ENCODE measurements around the gene SLC16A8. TPM values are rescaled to one million over a fixed set of nuclear protein-coding genes. Genes with fewer than 3 reads are reported as not detected.

Gene SLC16A8
- polyA plus RNA-seq, 1 donor (not counting 4 experiments of a cell fraction or from before 2014, with no cell fraction given) = not detected

DNA sequence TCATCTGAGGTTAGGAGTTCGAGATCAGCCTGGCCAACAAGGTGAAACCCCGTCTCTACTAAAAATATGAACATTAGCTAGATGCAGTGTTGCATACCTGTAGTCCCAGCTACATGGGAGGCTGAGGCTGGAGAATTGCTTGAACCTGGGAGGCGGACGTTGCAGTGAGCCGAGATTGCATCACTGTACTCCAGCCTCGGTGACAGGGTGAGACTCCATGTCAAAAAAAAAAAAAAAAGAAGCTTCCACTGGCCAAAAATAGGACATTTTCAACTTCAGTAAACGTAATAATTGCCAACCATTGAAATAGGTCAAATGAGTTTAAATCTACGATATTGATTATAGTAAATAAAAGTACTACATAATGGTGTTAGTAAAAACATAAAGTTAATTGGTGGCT, 19.7 kb upstream of the SLC16A8 start:
- TF ChIP-seq, protein P1, sequence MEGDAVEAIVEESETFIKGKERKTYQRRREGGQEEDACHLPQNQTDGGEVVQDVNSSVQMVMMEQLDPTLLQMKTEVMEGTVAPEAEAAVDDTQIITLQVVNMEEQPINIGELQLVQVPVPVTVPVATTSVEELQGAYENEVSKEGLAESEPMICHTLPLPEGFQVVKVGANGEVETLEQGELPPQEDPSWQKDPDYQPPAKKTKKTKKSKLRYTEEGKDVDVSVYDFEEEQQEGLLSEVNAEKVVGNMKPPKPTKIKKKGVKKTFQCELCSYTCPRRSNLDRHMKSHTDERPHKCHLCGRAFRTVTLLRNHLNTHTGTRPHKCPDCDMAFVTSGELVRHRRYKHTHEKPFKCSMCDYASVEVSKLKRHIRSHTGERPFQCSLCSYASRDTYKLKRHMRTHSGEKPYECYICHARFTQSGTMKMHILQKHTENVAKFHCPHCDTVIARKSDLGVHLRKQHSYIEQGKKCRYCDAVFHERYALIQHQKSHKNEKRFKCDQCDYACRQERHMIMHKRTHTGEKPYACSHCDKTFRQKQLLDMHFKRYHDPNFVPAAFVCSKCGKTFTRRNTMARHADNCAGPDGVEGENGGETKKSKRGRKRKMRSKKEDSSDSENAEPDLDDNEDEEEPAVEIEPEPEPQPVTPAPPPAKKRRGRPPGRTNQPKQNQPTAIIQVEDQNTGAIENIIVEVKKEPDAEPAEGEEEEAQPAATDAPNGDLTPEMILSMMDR (optimal IDR thresholded peaks at IDR 0.05 in 1 of 3, IDR thresholded peaks at IDR 0.05 in 1 of 3, conservative IDR thresholded peaks at IDR 0.05 in 1 of 3; ENCODE audit: extremely low read depth in 1 of 3, insufficient read depth in 2 of 3, low read length in 3 of 3) = no peak
- no peak for TF ChIP-seq EZH2 (IDR thresholded peaks at IDR 0.05; ENCODE audit: low read length)
- no peaks in the 10 kb centered on the region for H3K79me2 ChIP-seq (ENCODE audit: control insufficient read depth, insufficient read depth, low read length)
- no peak overlapping the region for H2AFZ ChIP-seq (ENCODE audit: control insufficient read depth, low read length)
- H3K36me3 ChIP-seq (ENCODE audit: control insufficient read depth in 2 of 2, extremely low read depth in 1 of 2, insufficient read depth in 2 of 2, low read length in 2 of 2) = no peaks in the 10 kb centered on the region
- no peaks in the 10 kb centered on the region for H3K4me1 ChIP-seq (ENCODE audit: control insufficient read depth, extremely low read depth, insufficient read depth, low read length)
- dilution Hi-C loops (cut with MboI; ENCODE audit: extremely low pct_ligation_motif_present, low sequenced_read_pairs) = no loop called here
- H4K20me1 ChIP-seq (ENCODE audit: control insufficient read depth, extremely low read depth, insufficient read depth, low read length) = no peaks in the 10 kb centered on the region
- no peaks in the 10 kb centered on the region for H3K9me3 ChIP-seq (ENCODE audit: control insufficient read depth, low read depth, low read length)
- no peaks in the 10 kb centered on the region for H3K27me3 ChIP-seq (ENCODE audit: control insufficient read depth, extremely low read depth, insufficient read depth, low read length)
- no peak overlapping the region for H3K9ac ChIP-seq (ENCODE audit: control insufficient read depth, extremely low read depth, insufficient read depth, low read length)
- no peaks in the 10 kb centered on the region for H3K9me1 ChIP-seq (ENCODE audit: control insufficient read depth, extremely low read depth, insufficient read depth, low read length)
- FAIRE-seq (no peak), DNase-seq (ENCODE audit: low read depth, low spot score) (no peak)
- H3K4me2 ChIP-seq (ENCODE audit: control insufficient read depth, extremely low read depth, insufficient read depth, low read depth, low read length) = no peak overlapping the region
- H3K27ac ChIP-seq (ENCODE audit: control insufficient read depth, insufficient read depth, low read length) = no peak overlapping the region
- H3K4me3 ChIP-seq (ENCODE audit: control insufficient read depth in 2 of 3, extremely low read depth in 1 of 3, insufficient read depth in 2 of 3, low read depth in 1 of 3, low read length in 3 of 3) = no peak overlapping the region

DNA sequence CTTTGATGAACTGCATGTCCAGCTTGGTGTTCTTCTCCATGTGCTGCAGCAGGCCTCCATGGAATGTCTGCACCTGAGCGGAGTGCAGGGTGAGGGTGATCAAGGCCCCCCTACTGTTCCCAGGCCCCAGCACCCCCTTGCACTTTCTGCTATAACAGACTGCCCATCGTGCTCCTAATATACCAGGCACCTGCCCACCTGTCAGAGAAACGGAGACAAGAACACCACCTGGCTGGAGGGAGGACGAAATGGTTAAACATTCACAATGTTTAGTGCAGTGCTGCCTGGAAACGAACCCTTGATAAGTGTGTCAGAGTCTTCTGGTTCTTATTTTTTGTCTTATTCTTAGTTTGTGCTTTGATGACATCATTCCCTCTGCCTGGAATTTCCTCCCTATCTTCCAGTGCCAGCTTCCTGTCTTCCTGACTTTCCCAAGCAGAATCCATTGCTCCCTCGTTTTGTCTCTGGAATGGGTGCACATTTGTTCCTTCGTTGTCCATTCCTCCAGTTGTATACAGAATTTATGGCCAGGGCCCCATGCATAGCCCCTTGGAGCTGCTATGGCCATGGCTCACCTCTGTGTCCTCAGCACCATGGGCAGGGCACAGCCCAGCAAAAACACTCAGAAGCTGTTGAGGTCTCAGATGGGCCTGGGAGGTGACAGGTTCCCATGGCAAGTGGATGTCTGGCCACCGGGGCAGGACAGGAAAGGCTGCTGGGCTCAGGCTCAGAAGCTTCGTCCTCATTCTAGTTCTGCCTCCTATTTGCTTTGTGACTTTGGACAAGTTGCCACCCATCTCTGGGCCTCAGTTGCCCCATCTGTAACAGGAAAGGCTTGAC, 14.6 kb upstream of the SLC16A8 start:
- dilution Hi-C loops (cut with MboI; ENCODE audit: extremely low pct_ligation_motif_present, low sequenced_read_pairs) = no loop called here
- Histone ChIP-seq H3K9ac (ENCODE audit: control insufficient read depth, extremely low read depth, insufficient read depth, low read length) (no peak overlapping the region), H2AFZ (ENCODE audit: control insufficient read depth, low read length) (no peak overlapping the region), H3K27ac (ENCODE audit: control insufficient read depth, insufficient read depth, low read length) (no peak overlapping the region), H3K4me3 (ENCODE audit: control insufficient read depth in 2 of 3, extremely low read depth in 1 of 3, insufficient read depth in 2 of 3, low read depth in 1 of 3, low read length in 3 of 3) (no peak overlapping the region), H3K4me2 (ENCODE audit: control insufficient read depth, extremely low read depth, insufficient read depth, low read depth, low read length) (no peak overlapping the region), H4K20me1 (ENCODE audit: control insufficient read depth, extremely low read depth, insufficient read depth, low read length) (no peaks in the 10 kb centered on the region), H3K4me1 (ENCODE audit: control insufficient read depth, extremely low read depth, insufficient read depth, low read length) (no peaks in the 10 kb centered on the region), H3K9me3 (ENCODE audit: control insufficient read depth, low read depth, low read length) (no peaks in the 10 kb centered on the region), H3K79me2 (ENCODE audit: control insufficient read depth, insufficient read depth, low read length) (no peaks in the 10 kb centered on the region), H3K9me1 (ENCODE audit: control insufficient read depth, extremely low read depth, insufficient read depth, low read length) (no peaks in the 10 kb centered on the region), H3K27me3 (ENCODE audit: control insufficient read depth, extremely low read depth, insufficient read depth, low read length) (no peaks in the 10 kb centered on the region), H3K36me3 (ENCODE audit: control insufficient read depth in 2 of 2, extremely low read depth in 1 of 2, insufficient read depth in 2 of 2, low read length in 2 of 2) (no peaks in the 10 kb centered on the region)
- TF ChIP-seq, protein P1 (optimal IDR thresholded peaks at IDR 0.05 in 1 of 3, IDR thresholded peaks at IDR 0.05 in 1 of 3, conservative IDR thresholded peaks at IDR 0.05 in 1 of 3; ENCODE audit: extremely low read depth in 1 of 3, insufficient read depth in 2 of 3, low read length in 3 of 3) = no peak
- no peak for TF ChIP-seq EZH2 (IDR thresholded peaks at IDR 0.05; ENCODE audit: low read length)
- no peak for DNase-seq (ENCODE audit: low read depth, low spot score)
- peak; percentile 75 for FAIRE-seq

Data from keratinocyte (primary cell).